BE2C (cell line): ENCODE data around the gene MYOCD.

ENCODE experiments used
- DNase-seq: peaks from one replicate; pipeline ENCODE4 v3.0.0-alpha.2; 2020
- H3K27me3 ChIP-seq: fragments of 250-450 bp; sonication (Bioruptor Pico); 2 replicates; pipeline ENCODE4 v1.5.1; 2020; ENCODE audit warnings: mild to moderate bottlenecking
- H3K36me3 ChIP-seq: fragments of 250-450 bp; sonication (Bioruptor Pico); 2 replicates; pipeline ENCODE4 v1.5.1; 2020; ENCODE audit warnings: mild to moderate bottlenecking
- H3K4me1 ChIP-seq: fragments of 250-450 bp; sonication (Bioruptor Pico); 2 replicates; pipeline ENCODE4 v1.5.1; 2020
- H3K4me3 ChIP-seq: 2 replicates; pipeline ENCODE4 v1.5.1; 2011; ENCODE audit warnings: low read depth, low read length
- H3K9me3 ChIP-seq: fragments of 250-450 bp; sonication (Bioruptor Pico); 2 replicates; pipeline ENCODE4 v1.5.1; 2020
- CTCF ChIP-seq: IDR thresholded peaks from 2 replicates; pipeline ENCODE4 v1.5.1; 2012; ENCODE audit warnings: mild to moderate bottlenecking, low read depth, low read length

The MYOCD gene

GRCh38 chr17:12640364-12640763 lies 25.3 kb upstream of the MYOCD start:
- Histone ChIP-seq H3K4me1 (no peaks in the 10 kb centered on the region), H3K36me3 (no peaks in the 10 kb centered on the region), H3K27me3 (no peaks in the 10 kb centered on the region), H3K9me3 (no peaks in the 10 kb centered on the region), H3K4me3 (no peak overlapping the region)
- TF ChIP-seq CTCF, result no peak
- no peak for DNase-seq

- TF ChIP-seq CTCF, result no peak
- Histone ChIP-seq H3K9me3 (no peaks in the 10 kb centered on the region), H3K36me3 (no peaks in the 10 kb centered on the region), H3K27me3 (no peaks in the 10 kb centered on the region), H3K4me3 (no peak overlapping the region), H3K4me1 (no peaks in the 10 kb centered on the region)
- no peak for DNase-seq
Measured at GRCh38 chr17:12641084-12641483, 24.6 kb upstream of the MYOCD start.

GRCh38 chr17:12642034-12642433 lies 23.7 kb upstream of the MYOCD start:
- TF ChIP-seq CTCF, result no peak
- Histone ChIP-seq H3K9me3 (no peaks in the 10 kb centered on the region), H3K36me3 (no peaks in the 10 kb centered on the region), H3K4me1 (no peaks in the 10 kb centered on the region), H3K4me3 (no peak overlapping the region), H3K27me3 (no peaks in the 10 kb centered on the region)
- no peak for DNase-seq

GRCh38 chr17:12643822-12644221 lies 21.9 kb upstream of the MYOCD start:
- no peak for TF ChIP-seq CTCF
- DNase-seq, result no peak
- H3K4me1 ChIP-seq, result no peaks in the 10 kb centered on the region
- no peaks in the 10 kb centered on the region for H3K27me3 ChIP-seq
- no peaks in the 10 kb centered on the region for H3K9me3 ChIP-seq
- no peaks in the 10 kb centered on the region for H3K36me3 ChIP-seq
- no peak overlapping the region for H3K4me3 ChIP-seq

- no peak for DNase-seq
- Histone ChIP-seq H3K4me3 (no peak overlapping the region), H3K36me3 (no peaks in the 10 kb centered on the region), H3K4me1 (no peaks in the 10 kb centered on the region), H3K9me3 (no peaks in the 10 kb centered on the region), H3K27me3 (no peaks in the 10 kb centered on the region)
- TF ChIP-seq CTCF, result no peak
Measured at GRCh38 chr17:12644623-12645022, 21.1 kb upstream of the MYOCD start.

- TF ChIP-seq CTCF, result no peak
- Histone ChIP-seq H3K36me3 (no peaks in the 10 kb centered on the region), H3K27me3 (no peaks in the 10 kb centered on the region), H3K4me3 (no peak overlapping the region), H3K4me1 (no peaks in the 10 kb centered on the region), H3K9me3 (no peaks in the 10 kb centered on the region)
- DNase-seq, result no peak
Measured at GRCh38 chr17:12646761-12647422, 18.8 kb upstream of the MYOCD start.
